NCI-H1092 treated with DMSO at 0.1 percent for 48 hours (cell line): ENCODE data around the gene NDUFAF2.
"Not testable (repeated sequence)": the region's sequence is repeated elsewhere in the genome, so short reads cannot be mapped to it uniquely, and the experiment has no call there.

Experiments used
- DNase-seq: peaks from one replicate; lab custom pipeline; 2025; lab: John Stamatoyannopoulos, UW

NDUFAF2 gene

GRCh38 chr5:60993425-60993824, 48.4 kb downstream of the NDUFAF2 start:
- DNase-seq = no peak

DNA sequence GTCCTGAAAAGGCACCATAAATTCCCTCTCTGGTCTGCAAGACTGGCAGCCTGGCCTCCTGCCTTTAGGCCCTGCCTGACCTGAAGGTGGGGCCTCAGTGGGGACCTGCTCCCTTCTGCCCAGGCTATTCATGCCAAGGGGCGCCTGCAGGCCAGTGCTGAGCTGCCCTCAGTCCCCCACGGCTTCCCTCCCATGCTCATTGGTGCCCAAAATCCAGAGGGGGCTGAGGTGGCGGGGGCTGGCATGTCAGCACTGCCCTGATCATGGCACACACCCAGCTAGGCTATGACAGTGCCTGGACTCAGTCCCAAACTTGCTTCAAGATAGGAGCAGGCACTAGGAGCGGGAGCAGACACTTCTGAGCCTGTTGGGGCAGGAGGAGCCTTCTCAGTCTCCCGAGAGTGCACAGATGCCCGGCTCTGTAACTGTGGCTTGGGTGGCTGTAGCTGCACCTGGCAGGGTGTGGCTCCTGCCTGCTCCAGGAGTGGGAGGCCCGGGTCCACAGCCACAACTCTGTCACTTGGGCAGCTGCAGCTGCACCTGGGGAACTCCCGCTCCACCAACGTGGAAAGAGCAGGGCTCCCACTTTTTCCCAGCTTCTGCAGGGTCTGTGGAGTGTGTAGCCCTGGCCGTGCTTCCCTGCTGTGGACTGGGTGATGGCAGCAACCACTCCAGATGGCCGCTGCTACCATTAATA, 49.0 kb downstream of the NDUFAF2 start:
- DNase-seq = no peak

DNA sequence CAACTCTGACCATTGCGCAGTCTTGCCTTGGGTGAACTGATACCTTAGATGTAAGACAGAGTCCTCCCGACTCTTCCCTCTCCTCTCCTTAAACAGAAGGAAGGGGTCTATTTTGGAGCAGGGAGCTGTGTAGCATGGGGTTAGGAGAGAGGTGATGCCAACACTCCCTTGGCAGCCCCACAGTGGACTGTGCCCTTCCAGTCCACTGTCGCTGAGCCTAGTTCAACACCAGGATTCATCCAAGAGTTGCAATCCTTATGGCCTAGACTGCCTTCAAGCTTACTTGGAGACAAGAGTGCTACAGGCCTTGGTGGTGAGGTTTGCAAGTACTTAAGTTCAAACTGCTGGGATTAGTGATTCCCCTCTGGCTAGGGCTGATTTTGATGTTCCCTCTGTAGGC, 51.4 kb downstream of the NDUFAF2 start:
- DNase-seq = no peak

GRCh38 chr5:60997721-60998120, 52.7 kb downstream of the NDUFAF2 start:
- no peak for DNase-seq

DNA sequence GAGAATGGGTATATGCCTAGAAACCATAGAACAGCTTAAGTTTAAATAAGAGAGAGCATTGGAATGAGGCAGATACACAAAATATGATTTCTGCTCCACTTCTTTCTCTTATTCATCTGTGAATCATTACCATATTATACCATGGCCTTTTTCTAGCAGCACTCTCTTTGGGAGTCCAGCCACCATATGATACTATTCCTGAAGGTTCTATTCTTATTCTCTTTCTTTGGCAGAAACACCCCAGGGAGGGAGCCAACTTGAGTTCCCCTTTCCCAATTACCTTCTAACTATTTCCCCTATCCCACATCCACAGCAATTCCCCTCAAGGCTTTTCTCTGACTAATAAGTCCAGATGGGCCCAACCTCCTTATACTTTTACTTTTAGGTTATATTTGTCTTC, 55.9 kb downstream of the NDUFAF2 start:
- no peak for DNase-seq

DNA sequence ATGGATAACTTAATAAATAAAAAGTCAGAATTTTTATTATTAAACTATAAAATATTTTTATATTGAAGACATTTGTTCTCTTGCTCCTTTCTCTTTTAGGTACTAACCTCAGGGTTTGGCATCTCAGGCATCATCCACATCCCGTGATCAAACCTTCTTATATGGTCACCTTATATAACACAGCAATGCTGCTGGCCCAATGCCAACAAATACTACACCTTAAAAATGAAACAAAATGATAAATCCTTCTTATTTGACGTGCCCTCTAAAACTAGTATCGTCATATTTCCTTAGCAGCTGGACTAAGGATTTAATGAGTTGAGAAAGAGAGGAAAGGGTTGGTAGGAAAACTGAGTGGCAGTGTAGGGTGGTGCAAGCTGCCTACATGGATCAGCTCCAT, 56.6 kb downstream of the NDUFAF2 start:
- DNase-seq = no peak

- DNase-seq = no peak
Measured at GRCh38 chr5:61002611-61003355, 57.8 kb downstream of the NDUFAF2 start.

GRCh38 chr5:61004448-61004847, 59.4 kb downstream of the NDUFAF2 start:
- DNase-seq = no peak

- no peak for DNase-seq
Measured at GRCh38 chr5:61009907-61010306, 64.9 kb downstream of the NDUFAF2 start.

DNA sequence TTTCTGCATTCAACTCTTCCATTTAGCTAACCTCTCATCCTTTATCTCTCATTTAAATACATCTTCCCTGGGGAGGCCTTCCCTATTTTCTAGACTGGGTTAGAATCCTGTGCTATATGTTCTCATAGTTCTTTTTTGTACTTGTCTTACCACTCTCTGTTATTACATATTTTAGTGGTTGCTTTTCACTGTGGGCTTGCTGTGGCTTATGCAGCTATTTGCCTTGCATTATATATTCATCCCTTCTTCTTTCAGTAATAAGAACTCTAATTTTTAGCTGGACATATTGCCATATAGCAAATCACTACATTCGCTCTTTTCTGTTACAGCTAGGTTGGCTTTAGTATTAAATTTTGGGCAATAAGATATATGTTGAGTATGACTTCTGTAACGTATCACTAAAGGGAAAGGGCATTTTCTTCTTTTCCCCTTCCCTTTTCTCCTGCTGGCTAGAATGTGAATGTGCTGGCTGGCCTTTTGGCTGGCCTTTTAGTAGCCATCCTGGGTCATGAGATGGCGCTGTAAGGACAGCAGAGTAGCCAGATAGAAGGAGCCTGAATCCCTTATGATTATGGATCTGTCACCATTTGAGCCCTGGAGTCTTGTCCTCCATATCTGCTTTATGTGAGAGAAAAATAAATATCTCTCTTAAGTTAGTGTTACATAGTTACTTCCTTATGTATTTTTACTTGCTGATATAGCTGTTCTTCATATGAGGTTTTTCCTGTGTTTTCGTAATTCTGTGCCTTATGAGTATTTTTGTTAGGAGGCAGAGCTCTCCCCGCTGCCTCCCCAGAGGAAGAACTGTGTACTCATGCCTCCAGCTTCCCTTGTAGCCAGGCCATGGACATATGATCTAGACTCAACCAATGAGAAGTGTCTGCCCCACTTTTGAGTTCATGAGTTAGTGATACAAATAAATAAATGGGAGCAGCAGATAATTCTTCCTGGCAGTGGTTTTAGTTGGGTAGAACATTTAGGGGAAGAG, 65.8 kb downstream of the NDUFAF2 start:
- no peak for DNase-seq

- DNase-seq = no peak
Measured at GRCh38 chr5:61018062-61018461, 73.1 kb downstream of the NDUFAF2 start.

DNA sequence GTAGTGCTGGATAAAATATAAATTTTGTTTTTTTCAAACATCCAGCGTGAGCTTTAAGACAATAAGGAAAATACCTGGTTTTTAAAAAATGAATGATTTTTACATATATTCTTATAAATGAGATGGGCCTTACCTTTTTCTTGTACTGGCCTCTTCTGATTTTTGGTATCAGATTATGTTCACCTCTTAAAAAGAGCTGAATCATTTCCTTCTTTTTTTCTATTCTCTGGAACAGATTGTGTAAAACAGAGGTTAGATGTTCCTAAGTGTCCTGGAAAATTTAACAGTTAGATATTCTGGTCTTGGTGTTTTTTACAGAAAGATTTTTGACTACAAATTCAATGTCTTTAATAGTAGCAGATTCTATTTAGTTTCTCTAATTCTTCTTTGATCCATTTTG, 74.6 kb downstream of the NDUFAF2 start:
- no peak for DNase-seq

GRCh38 chr5:61020415-61020814, 75.4 kb downstream of the NDUFAF2 start:
- no peak for DNase-seq

- DNase-seq = no peak
Measured at GRCh38 chr5:61023131-61023530, 78.1 kb downstream of the NDUFAF2 start.

GRCh38 chr5:61026004-61026403, 81.0 kb downstream of the NDUFAF2 start:
- no peak for DNase-seq

DNA sequence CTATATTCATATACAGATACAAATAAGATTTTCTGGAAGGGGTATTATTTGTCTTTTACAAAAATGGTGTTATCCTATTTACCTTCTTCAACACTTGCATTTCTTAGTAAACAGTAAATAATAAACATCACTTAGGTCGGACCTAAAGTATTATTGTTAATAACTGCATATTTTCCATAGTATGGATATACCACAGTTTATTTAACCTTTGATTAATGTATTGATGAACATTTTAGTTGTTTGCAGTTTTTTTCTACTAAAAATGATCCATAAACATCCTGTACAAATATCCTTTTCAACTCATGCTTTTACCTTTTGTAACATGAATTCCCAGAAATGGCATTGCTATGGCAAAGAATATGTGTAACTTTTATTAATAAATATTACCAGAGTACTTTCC, 83.4 kb downstream of the NDUFAF2 start:
- DNase-seq = no peak

DNA sequence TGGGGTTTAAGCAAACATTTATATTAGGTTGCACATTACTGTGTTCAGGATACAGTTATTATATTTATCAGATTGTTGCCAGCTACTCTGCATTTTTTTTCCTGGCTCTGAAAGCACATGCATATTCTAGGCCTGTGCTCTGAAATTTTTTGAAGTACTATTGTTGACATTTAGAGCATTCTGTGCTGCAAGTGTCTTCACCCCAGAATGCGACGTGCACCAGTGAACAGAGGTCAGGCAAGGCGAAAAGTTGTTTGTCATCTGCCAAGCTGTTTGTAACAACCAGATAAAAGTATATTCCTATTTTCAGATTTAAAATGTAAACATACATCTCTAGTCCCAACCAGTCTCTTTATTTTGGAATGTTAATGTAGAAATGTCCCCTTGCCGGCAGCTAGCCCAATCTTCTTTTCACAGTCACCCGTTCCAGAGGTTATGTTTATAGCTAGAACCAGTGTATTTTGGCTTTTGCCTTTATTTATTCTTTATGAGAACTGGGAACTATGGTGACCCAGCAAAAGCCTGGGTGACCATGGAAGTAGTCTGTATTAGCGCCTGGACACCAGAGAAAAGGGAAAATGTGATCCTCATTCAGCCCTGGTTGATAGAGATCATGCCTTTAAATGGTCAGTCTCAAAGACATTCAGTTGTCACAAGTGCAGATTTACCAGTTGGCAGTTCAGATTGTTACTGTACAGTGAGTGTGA, 84.6 kb downstream of the NDUFAF2 start:
- no peak for DNase-seq

DNA sequence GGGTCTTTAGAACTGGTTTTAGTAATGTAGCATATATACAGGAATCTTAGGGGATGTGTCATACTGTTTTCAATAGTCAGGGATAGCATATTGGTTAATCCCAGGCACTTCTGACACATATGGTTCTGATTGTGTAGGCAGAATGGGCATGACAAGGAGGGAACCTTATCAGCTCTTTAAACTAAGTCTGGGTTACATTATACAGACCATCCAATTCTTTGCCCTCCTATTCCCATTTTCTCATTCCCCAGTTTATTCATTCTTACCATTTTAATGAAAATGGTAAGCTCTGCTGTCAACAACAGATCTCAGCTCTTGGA, 85.1 kb downstream of the NDUFAF2 start:
- no peak for DNase-seq

- not testable (repeated sequence) for DNase-seq
Measured at GRCh38 chr5:61031301-61031700, 86.3 kb downstream of the NDUFAF2 start.

- DNase-seq = no peak
Measured at GRCh38 chr5:61044545-61044944, 99.5 kb downstream of the NDUFAF2 start.

GRCh38 chr5:61047346-61047745, 102.3 kb downstream of the NDUFAF2 start:
- DNase-seq = no peak

DNA sequence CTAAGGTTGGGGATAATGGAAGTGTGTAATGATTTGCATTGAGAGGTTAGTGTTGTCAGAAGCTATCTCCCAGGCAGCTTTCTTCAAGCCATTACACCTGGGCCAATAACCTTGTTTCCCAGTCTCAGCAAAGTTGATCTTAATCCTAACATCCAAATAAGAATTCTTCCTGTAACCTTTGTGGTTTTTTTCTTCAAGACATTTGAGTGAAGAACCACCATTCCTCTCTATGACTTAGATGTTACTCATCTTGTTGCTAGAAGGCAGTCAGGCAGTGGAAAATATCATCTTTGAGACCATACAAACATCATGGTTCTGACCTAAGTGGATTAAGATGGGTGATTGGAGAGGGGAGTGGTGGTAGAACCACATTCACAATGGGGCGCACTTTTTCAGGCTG, 103.5 kb downstream of the NDUFAF2 start:
- no peak for DNase-seq
